ENCODE data around the gene TPD52L2. TPM values are rescaled to one million over a fixed set of nuclear protein-coding genes. Genes with fewer than 3 reads are reported as not detected.
"Not testable (repeated sequence)": the region's sequence is repeated elsewhere in the genome, so short reads cannot be mapped to it uniquely, and the experiment has no call there.

TPD52L2 gene
- polyA plus RNA-seq, 1 experiment = 202 TPM

- Histone ChIP-seq H3K27me3 (ENCODE audit: control insufficient read depth, insufficient read depth, low read length) (no peaks in the 10 kb centered on the region), H3K27ac (ENCODE audit: low read depth, low read length) (no peak overlapping the region), H3K4me3 (ENCODE audit: low read depth, low read length) (no peak overlapping the region), H3K9me3 (ENCODE audit: control insufficient read depth, insufficient read depth, low read length) (no peaks in the 10 kb centered on the region)
- CTCF ChIA-PET = no interaction called here
- no peak for DNase-seq (ENCODE audit: low read depth, low spot score)
- TF ChIP-seq CTCF (IDR thresholded peaks at IDR 0.05; ENCODE audit: low read depth, low read length) = no peak
- POLR2A ChIA-PET = no interaction called here
These were observed 58.6 kb downstream of the TPD52L2 start for GRCh38 chr20:63923651-63924050.

- CTCF ChIA-PET = no interaction called here
- TF ChIP-seq CTCF (IDR thresholded peaks at IDR 0.05; ENCODE audit: low read depth, low read length) = no peak
- no peak overlapping the region for H3K27ac ChIP-seq (ENCODE audit: low read depth, low read length)
- no peak for DNase-seq (ENCODE audit: low read depth, low spot score)
- POLR2A ChIA-PET = no interaction called here
- H3K27me3 ChIP-seq (ENCODE audit: control insufficient read depth, insufficient read depth, low read length) = no peaks in the 10 kb centered on the region
- H3K4me3 ChIP-seq (ENCODE audit: low read depth, low read length) = no peak overlapping the region
- H3K9me3 ChIP-seq (ENCODE audit: control insufficient read depth, insufficient read depth, low read length) = no peaks in the 10 kb centered on the region
These were observed 59.2 kb downstream of the TPD52L2 start for GRCh38 chr20:63924241-63924640.

GRCh38 chr20:63926298-63926697, 61.2 kb downstream of the TPD52L2 start:
- H3K27ac ChIP-seq (ENCODE audit: low read depth, low read length) = no peak overlapping the region
- DNase-seq (ENCODE audit: low read depth, low spot score) = no peak
- no peak for TF ChIP-seq CTCF (IDR thresholded peaks at IDR 0.05; ENCODE audit: low read depth, low read length)
- no peaks in the 10 kb centered on the region for H3K27me3 ChIP-seq (ENCODE audit: control insufficient read depth, insufficient read depth, low read length)
- ChIA-PET POLR2A (interaction anchor here (0.7 kb wide), 1 partner anchor 143 kb away, joined by 3 read pairs; no protein-coding TSS in a partner anchor), CTCF (no interaction called here)
- H3K9me3 ChIP-seq (ENCODE audit: control insufficient read depth, insufficient read depth, low read length) = no peaks in the 10 kb centered on the region
- H3K4me3 ChIP-seq (ENCODE audit: low read depth, low read length) = no peak overlapping the region

- no peaks in the 10 kb centered on the region; the same call in 1 of the 2 replicates for H3K9me3 ChIP-seq (ENCODE audit: control insufficient read depth, insufficient read depth, low read length)
- H3K4me3 ChIP-seq (ENCODE audit: low read depth, low read length) = no peak overlapping the region
- TF ChIP-seq CTCF (IDR thresholded peaks at IDR 0.05; ENCODE audit: low read depth, low read length) = no peak
- ChIA-PET POLR2A (no interaction called here), CTCF (no interaction called here)
- H3K27ac ChIP-seq (ENCODE audit: low read depth, low read length) = no peak overlapping the region
- H3K27me3 ChIP-seq (ENCODE audit: control insufficient read depth, insufficient read depth, low read length) = no peaks in the 10 kb centered on the region
- no peak for DNase-seq (ENCODE audit: low read depth, low spot score)
These were observed 64.0 kb downstream of the TPD52L2 start for GRCh38 chr20:63929071-63929470.

- CTCF ChIA-PET; H3K27me3 ChIP-seq (ENCODE audit: control insufficient read depth, insufficient read depth, low read length); H3K9me3 ChIP-seq (ENCODE audit: control insufficient read depth, insufficient read depth, low read length); H3K27ac ChIP-seq (ENCODE audit: low read depth, low read length); H3K4me3 ChIP-seq (ENCODE audit: low read depth, low read length); DNase-seq (ENCODE audit: low read depth, low spot score); POLR2A ChIA-PET: not testable (repeated sequence)
These were observed 64.4 kb downstream of the TPD52L2 start for GRCh38 chr20:63929473-63929883.

All from AG04450 (cell line).